ENCODE measurements around the gene DSCAM. TPM values are rescaled to one million over a fixed set of nuclear protein-coding genes. Genes with fewer than 3 reads are reported as not detected.

The DSCAM gene
- total RNA-seq, 4 donors from 2014 or later: 0.19 TPM; not detected in 3

DNA sequence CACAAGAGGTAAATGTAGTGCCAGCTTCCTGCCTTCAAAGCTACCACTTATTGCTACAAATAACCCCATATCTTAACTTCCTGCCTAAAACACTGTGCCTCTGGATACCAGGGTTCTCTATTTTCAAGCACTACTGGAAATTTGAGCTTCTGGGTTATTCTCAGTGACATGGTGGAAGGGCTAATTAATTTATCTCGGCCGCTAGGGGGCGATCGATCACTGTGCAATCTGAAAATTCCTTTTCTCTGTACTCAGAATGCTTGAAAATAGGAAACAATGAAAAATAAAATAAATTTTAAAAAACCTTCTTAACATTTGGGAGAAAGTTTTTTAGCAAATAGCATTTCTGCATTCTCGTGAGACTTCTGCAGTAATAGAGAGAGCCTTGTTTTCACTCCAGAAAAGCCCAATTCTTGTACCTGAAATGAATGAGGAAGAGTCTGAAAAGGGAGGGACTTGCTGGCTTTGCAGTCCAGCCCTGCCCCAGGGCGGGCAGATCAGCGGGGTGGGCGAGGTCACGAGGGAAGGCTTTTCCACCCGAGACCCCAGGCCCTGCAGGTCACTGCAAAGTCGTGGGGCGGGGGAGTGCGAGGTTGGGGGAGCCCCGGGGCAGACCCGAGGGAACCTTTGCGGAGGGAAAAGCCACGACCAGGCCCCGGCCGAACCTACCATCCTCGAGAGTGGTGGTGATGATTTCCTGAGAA lies 703.0 kb downstream of the DSCAM start:
- peak in 2 of 3 donors; percentile 21 to 83 for DNase-seq
- Histone ChIP-seq H3K27me3 (no peaks in the 10 kb centered on the region), H3K4me1 (no peaks in the 10 kb centered on the region), H3K36me3 (no peaks in the 10 kb centered on the region), H3K27ac (no peak overlapping the region), H3K4me3 (no peak overlapping the region), H3K9me3 (no peaks in the 10 kb centered on the region)
- TF ChIP-seq CTCF (IDR thresholded peaks at IDR 0.05): peak; percentile 35 to 76 (median 63)
- TF ChIP-seq POLR2A (IDR thresholded peaks at IDR 0.05): no peak

GRCh38 chr21:40141621-40142020 lies 705.3 kb downstream of the DSCAM start:
- TF ChIP-seq CTCF (IDR thresholded peaks at IDR 0.05) (no peak), POLR2A (IDR thresholded peaks at IDR 0.05) (no peak)
- Histone ChIP-seq H3K27me3 (no peaks in the 10 kb centered on the region), H3K9me3 (no peaks in the 10 kb centered on the region), H3K27ac (no peak overlapping the region), H3K36me3 (no peaks in the 10 kb centered on the region), H3K4me1 (no peaks in the 10 kb centered on the region), H3K4me3 (no peak overlapping the region)
- DNase-seq: no peak

- Histone ChIP-seq H3K36me3 (no peaks in the 10 kb centered on the region), H3K27me3 (no peaks in the 10 kb centered on the region), H3K4me1 (no peaks in the 10 kb centered on the region), H3K27ac (no peak overlapping the region), H3K9me3 (no peaks in the 10 kb centered on the region), H3K4me3 (no peak overlapping the region)
- DNase-seq: no peak
- TF ChIP-seq POLR2A (IDR thresholded peaks at IDR 0.05): no peak
- TF ChIP-seq CTCF (IDR thresholded peaks at IDR 0.05): no peak
These were observed 706.3 kb downstream of the DSCAM start for GRCh38 chr21:40140675-40141074.

DNA sequence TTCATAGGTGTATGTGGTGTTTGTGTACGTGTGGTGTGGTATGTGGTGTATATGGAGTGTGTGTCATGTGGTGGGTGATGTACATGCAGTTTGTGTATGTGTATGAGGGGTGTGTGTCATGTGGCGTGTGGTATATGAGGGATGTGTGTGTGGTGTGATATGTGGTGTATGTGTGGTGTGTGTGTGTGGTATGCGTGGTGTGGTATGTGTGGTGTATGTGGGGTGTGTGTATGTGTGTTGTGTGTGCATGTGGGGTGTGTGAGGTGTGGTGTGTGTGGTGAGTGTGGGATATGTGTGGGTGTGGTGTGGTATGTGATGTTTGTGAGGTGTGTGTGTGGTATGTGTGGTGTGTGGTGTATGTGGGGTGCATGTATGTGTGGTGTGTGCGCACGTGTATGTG lies 707.3 kb downstream of the DSCAM start:
- TF ChIP-seq POLR2A (IDR thresholded peaks at IDR 0.05): no peak
- no peak for TF ChIP-seq CTCF (IDR thresholded peaks at IDR 0.05)
- DNase-seq: no peak
- Histone ChIP-seq H3K4me3 (no peak overlapping the region), H3K27ac (no peak overlapping the region), H3K4me1 (no peaks in the 10 kb centered on the region), H3K27me3 (no peaks in the 10 kb centered on the region), H3K9me3 (no peaks in the 10 kb centered on the region), H3K36me3 (no peaks in the 10 kb centered on the region)

DNA sequence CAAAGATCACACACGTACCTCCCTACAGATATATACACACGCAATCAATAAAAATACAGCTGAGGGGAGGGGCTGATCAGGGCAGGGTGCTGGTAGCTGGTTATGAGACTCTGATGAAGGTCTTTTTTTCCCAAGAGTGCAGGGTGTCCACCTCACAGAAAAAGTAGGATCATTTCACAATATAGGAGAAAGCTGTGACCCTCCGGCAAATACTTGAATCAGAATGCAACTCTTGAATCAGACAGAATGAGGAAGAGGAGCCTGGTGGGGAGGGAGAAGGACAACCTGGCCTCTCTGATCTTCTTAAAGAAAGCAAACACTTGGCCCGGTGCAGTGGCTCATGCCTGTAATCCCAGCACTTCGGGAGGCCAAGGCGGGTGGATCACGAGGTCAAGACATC lies 710.4 kb downstream of the DSCAM start:
- H3K27ac ChIP-seq: no peak overlapping the region

More for the DNA sequence above, 710.4 kb downstream of the DSCAM start:
- H3K4me1 ChIP-seq: no peaks in the 10 kb centered on the region
- no peaks in the 10 kb centered on the region for H3K36me3 ChIP-seq
- H3K4me3 ChIP-seq: no peak overlapping the region
- TF ChIP-seq CTCF (IDR thresholded peaks at IDR 0.05) (no peak), POLR2A (IDR thresholded peaks at IDR 0.05) (no peak)
- DNase-seq: no peak
- H3K9me3 ChIP-seq: no peaks in the 10 kb centered on the region
- H3K27me3 ChIP-seq: no peaks in the 10 kb centered on the region

Data from Peyer's patch (tissue), 4 donors.